ENCODE measurements around the gene TRPM2. TPM values are rescaled to one million over a fixed set of nuclear protein-coding genes. Genes with fewer than 3 reads are reported as not detected.

TRPM2 gene
- total RNA-seq, 1 experiment from 2014 or later: not detected

- TF ChIP-seq EZH2 (IDR thresholded peaks at IDR 0.05; ENCODE audit: low read depth) (no peak), CTCF (conservative IDR thresholded peaks at IDR 0.05) (no peak)
- CTCF ChIA-PET: no interaction called here
- Histone ChIP-seq H3K79me2 (ENCODE audit: low read depth) (no peaks in the 10 kb centered on the region), H3K9me3 (ENCODE audit: insufficient read depth, low read depth) (no peaks in the 10 kb centered on the region), H3K4me2 (no peak overlapping the region), H3K4me3 (no peak overlapping the region), H3K36me3 (ENCODE audit: low read depth) (no peaks in the 10 kb centered on the region), H3K9me2 (ENCODE audit: insufficient read depth) (no peaks in the 10 kb centered on the region), H4K20me1 (ENCODE audit: insufficient read depth) (no peaks in the 10 kb centered on the region), H3K4me1 (replicated peaks; ENCODE audit: insufficient read depth) (no peaks in the 10 kb centered on the region), H3F3A (ENCODE audit: insufficient read depth, low read depth) (no peaks in the 10 kb centered on the region), H3K27me3 (ENCODE audit: insufficient read depth, low read depth) (no peaks in the 10 kb centered on the region), H2AFZ (no peak overlapping the region), H3K27ac (no peak overlapping the region)
- intact Hi-C loops (cut with micrococcal nuclease; ENCODE audit: unreplicated experiment): no loop called here
- DNase-seq: no peak
- POLR2A ChIA-PET (ENCODE audit: unreplicated experiment): no interaction called here
- no TSS peak for BruUV-seq (replicated peaks)
Observed at GRCh38 chr21:44321846-44322450, 31.5 kb upstream of the TRPM2 start.

GRCh38 chr21:44322621-44323325, 30.6 kb upstream of the TRPM2 start:
- no peaks in the 10 kb centered on the region for H3K27me3 ChIP-seq (ENCODE audit: insufficient read depth, low read depth)
- no peaks in the 10 kb centered on the region for H3K79me2 ChIP-seq (ENCODE audit: low read depth)
- H2AFZ ChIP-seq: no peak overlapping the region
- H3K4me2 ChIP-seq: no peak overlapping the region
- H3K4me1 ChIP-seq (replicated peaks; ENCODE audit: insufficient read depth): no peaks in the 10 kb centered on the region
- ChIA-PET POLR2A (ENCODE audit: unreplicated experiment) (no interaction called here), CTCF (no interaction called here)
- intact Hi-C loops (cut with micrococcal nuclease; ENCODE audit: unreplicated experiment): no loop called here
- H3F3A ChIP-seq (ENCODE audit: insufficient read depth, low read depth): no peaks in the 10 kb centered on the region
- no peaks in the 10 kb centered on the region for H3K9me3 ChIP-seq (ENCODE audit: insufficient read depth, low read depth)
- H3K4me3 ChIP-seq: no peak overlapping the region
- BruUV-seq (replicated peaks): no TSS peak
- TF ChIP-seq CTCF (conservative IDR thresholded peaks at IDR 0.05) (no peak), EZH2 (IDR thresholded peaks at IDR 0.05; ENCODE audit: low read depth) (no peak)
- H4K20me1 ChIP-seq (ENCODE audit: insufficient read depth): no peaks in the 10 kb centered on the region
- H3K36me3 ChIP-seq (ENCODE audit: low read depth): no peaks in the 10 kb centered on the region
- H3K9me2 ChIP-seq (ENCODE audit: insufficient read depth): no peaks in the 10 kb centered on the region
- no peak for DNase-seq
- H3K27ac ChIP-seq: no peak overlapping the region

- Histone ChIP-seq H3K27me3 (ENCODE audit: insufficient read depth, low read depth) (no peaks in the 10 kb centered on the region), H2AFZ (no peak overlapping the region), H3K27ac (no peak overlapping the region), H3K9me2 (ENCODE audit: insufficient read depth) (no peaks in the 10 kb centered on the region), H3K9me3 (ENCODE audit: insufficient read depth, low read depth) (no peaks in the 10 kb centered on the region), H4K20me1 (ENCODE audit: insufficient read depth) (no peaks in the 10 kb centered on the region), H3K4me1 (replicated peaks; ENCODE audit: insufficient read depth) (no peaks in the 10 kb centered on the region), H3K36me3 (ENCODE audit: low read depth) (no peaks in the 10 kb centered on the region), H3F3A (ENCODE audit: insufficient read depth, low read depth) (no peaks in the 10 kb centered on the region), H3K4me2 (no peak overlapping the region), H3K79me2 (ENCODE audit: low read depth) (no peaks in the 10 kb centered on the region), H3K4me3 (no peak overlapping the region)
- DNase-seq: no peak
- BruUV-seq (replicated peaks): no TSS peak
- ChIA-PET POLR2A (ENCODE audit: unreplicated experiment) (no interaction called here), CTCF (no interaction called here)
- no peak for TF ChIP-seq EZH2 (IDR thresholded peaks at IDR 0.05; ENCODE audit: low read depth)
- no peak for TF ChIP-seq CTCF (conservative IDR thresholded peaks at IDR 0.05)
- intact Hi-C loops (cut with micrococcal nuclease; ENCODE audit: unreplicated experiment): no loop called here
Observed at GRCh38 chr21:44323591-44323990, 29.8 kb upstream of the TRPM2 start.
